ENCODE results near the gene BAAT. TPM values are rescaled to one million over a fixed set of nuclear protein-coding genes. Genes with fewer than 3 reads are reported as not detected.
"Not testable (repeated sequence)": the region's sequence is repeated elsewhere in the genome, so short reads cannot be mapped to it uniquely, and the experiment has no call there.

BAAT gene
- total and polyA plus RNA-seq, 2 donors: 0.06 TPM; not detected in 1

DNA sequence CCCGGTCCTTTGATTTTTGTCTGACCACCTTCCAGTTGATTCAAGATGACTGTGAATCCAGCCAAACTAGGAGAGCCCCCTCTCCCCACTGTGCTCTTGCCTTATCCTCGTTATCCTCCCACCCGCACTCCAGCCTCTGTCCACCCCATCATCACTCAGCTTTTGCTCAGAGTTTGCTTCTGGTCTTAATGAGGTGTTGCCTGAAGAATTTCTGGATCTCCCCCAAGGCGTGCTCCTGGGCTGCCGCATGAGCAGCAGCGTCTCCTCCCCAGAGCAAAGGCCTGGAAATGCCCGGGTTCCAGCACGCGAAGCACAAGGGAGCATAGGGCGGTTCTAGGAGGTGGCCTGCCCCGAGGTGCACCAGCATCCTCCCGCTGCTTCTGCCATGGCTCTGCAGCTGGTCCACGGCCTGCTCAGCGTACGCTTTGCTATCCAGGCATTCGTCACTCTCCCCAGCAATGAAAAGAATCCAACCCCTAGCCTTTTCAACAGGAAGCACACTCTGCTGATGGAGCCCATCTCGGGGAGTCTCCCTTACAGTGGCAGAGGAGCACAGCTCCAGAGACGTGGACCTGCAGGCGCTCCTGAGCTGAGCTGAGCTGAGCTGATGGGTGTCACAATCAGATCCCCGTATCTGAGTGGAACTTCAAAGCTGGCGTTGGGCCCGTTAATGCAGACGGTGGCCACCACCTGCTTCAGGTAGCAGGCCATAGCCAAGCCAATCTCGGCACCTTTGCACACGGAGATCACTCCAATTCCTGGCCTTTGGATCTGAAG lies 50.7 kb downstream of the BAAT start:
- H3K4me3 ChIP-seq (ENCODE audit: low read depth, low read length): no peak overlapping the region

DNA sequence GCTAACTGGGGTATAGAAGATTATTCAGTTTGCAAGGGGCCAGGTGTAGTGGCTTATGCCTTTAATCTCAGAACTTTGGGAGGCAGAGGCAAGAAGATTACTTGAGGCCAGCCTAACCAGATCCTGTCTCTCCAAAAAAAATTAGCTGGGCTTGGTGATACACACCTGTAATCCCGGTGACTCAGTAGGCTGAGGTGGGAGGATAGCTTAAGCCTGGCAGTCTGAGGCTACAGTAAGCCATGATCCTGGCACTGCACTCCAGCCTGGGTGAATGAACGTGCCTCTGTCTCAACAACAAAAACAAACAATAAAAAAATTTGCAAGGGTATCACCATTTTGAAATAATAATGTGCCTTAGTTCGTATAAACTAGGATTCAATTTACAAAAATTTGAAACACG lies 51.3 kb downstream of the BAAT start:
- no peaks in the 10 kb centered on the region for H3K36me3 ChIP-seq (ENCODE audit: insufficient read depth)
- 81% methylated on average over 4 of the region's 4 CpGs for WGBS
- H3K4me1 ChIP-seq (ENCODE audit: insufficient read depth): no peaks in the 10 kb centered on the region
- H3K4me3 ChIP-seq (ENCODE audit: low read depth, low read length): no peak overlapping the region
- DNase-seq (ENCODE audit: extremely low spot score): no peak
- H3K27ac ChIP-seq (ENCODE audit: low read depth): no peak overlapping the region

More for the DNA sequence above, 50.7 kb downstream of the BAAT start:
- 83% methylated on average over 25 of the region's 25 CpGs for WGBS
- Histone ChIP-seq H3K36me3 (ENCODE audit: insufficient read depth) (no peaks in the 10 kb centered on the region), H3K4me1 (ENCODE audit: insufficient read depth) (no peaks in the 10 kb centered on the region), H3K27ac (ENCODE audit: low read depth) (no peak overlapping the region)
- no peak for DNase-seq (ENCODE audit: extremely low spot score)

DNA sequence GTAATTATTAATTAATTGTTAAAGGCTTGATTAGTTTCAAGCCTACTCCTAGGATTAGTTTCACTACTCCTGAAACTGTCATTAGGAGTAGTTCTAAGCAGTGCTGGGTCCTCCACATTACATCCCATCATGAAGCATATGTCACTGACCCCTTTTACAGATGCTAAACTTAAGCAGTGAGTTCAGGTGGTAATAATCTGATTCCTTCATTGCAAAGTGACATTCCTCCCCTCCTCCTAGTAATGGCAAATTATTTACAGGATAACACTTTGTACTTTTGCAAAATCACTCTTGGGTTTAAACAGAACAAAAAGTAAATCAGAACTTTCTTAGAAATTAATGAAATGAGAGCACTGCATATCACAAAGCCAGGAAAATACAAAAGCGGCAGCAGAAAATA lies 52.4 kb downstream of the BAAT start:
- WGBS: 94% methylated on average over 1 of the region's 1 CpG

GRCh38 chr9:101327422-101327909 lies 57.3 kb downstream of the BAAT start:
- not testable (repeated sequence) for H3K36me3 ChIP-seq (ENCODE audit: insufficient read depth); DNase-seq (ENCODE audit: extremely low spot score); H3K4me1 ChIP-seq (ENCODE audit: insufficient read depth); H3K4me3 ChIP-seq (ENCODE audit: low read depth, low read length); H3K27ac ChIP-seq (ENCODE audit: low read depth)
- 60% methylated on average over 3 of the region's 3 CpGs for WGBS

More for the DNA sequence above, 52.4 kb downstream of the BAAT start:
- Histone ChIP-seq H3K4me1 (ENCODE audit: insufficient read depth) (no peaks in the 10 kb centered on the region), H3K36me3 (ENCODE audit: insufficient read depth) (no peaks in the 10 kb centered on the region), H3K4me3 (ENCODE audit: low read depth, low read length) (no peak overlapping the region), H3K27ac (ENCODE audit: low read depth) (no peak overlapping the region)
- no peak for DNase-seq (ENCODE audit: extremely low spot score)

DNA sequence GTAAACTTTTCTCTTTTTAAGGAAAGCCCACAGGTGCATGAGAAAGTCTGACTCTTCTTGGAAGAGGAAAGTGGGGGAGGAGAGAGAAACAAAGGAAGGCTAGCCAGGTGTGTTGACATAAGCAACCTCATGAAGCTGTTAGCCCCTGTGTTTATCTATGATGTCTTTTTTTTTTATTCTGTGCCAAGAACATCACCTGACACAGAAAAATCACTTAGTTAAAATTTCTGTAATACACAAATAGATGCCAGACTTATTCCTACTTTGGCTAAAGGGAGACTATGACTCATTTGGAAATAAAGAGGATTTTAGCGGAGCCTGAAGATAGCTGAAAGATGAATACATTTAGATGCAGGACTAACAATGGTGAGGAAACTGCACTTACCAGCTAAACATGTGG lies 58.3 kb downstream of the BAAT start:
- H3K27ac ChIP-seq (ENCODE audit: low read depth): no peak overlapping the region
- H3K4me3 ChIP-seq (ENCODE audit: low read depth, low read length): no peak overlapping the region
- no peaks in the 10 kb centered on the region for H3K4me1 ChIP-seq (ENCODE audit: insufficient read depth)
- no peak for DNase-seq (ENCODE audit: extremely low spot score)
- 72% methylated on average over 1 of the region's 1 CpG for WGBS
- no peaks in the 10 kb centered on the region for H3K36me3 ChIP-seq (ENCODE audit: insufficient read depth)

DNA sequence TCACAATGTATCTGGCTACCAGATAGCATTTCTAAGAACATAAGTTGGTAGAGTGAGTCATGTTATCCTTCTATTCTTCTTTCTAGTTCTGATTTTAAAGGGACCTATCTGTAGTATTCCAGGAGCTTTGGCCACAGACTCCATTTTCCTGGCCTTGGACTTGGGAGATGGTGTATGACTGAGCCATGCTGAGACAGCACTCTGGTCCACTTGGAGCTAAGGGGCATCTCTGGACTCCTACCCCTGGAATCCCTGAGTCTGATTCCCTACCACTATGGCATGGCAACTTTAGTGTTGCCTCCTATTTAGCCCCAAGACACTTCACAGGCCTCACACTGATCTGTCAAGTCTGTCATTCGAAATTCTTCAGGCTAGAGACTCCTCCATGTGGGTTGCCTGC lies 58.8 kb downstream of the BAAT start:
- 51% methylated on average over 1 of the region's 1 CpG for WGBS
- Histone ChIP-seq H3K27ac (ENCODE audit: low read depth) (no peak overlapping the region), H3K36me3 (ENCODE audit: insufficient read depth) (no peaks in the 10 kb centered on the region), H3K4me1 (ENCODE audit: insufficient read depth) (no peaks in the 10 kb centered on the region), H3K4me3 (ENCODE audit: low read depth, low read length) (no peak overlapping the region)
- DNase-seq (ENCODE audit: extremely low spot score): no peak

DNA sequence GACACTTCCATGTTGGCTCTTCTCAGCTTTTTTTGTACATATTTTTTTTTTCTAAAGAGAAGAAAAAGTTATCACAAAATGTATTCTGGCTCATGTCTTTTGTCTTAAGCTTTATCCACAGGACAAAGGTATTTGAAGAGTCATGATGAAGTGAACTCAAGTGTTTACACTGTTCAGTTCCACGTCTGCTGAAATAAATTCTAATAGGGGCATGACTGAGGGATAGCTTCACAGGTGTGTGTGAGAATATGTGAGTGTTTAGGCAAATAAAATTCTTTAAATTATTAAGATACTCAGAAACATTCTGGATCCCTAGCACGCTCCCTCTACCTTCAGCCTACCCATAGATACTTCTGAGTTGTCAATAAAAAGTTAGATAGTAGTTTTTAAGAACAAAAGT lies 59.8 kb downstream of the BAAT start:
- H3K4me3 ChIP-seq (ENCODE audit: low read depth, low read length): no peak overlapping the region
- no peak overlapping the region for H3K27ac ChIP-seq (ENCODE audit: low read depth)
- H3K4me1 ChIP-seq (ENCODE audit: insufficient read depth): no peaks in the 10 kb centered on the region
- H3K36me3 ChIP-seq (ENCODE audit: insufficient read depth): no peaks in the 10 kb centered on the region
- WGBS: 57% methylated on average over 2 of the region's 2 CpGs
- DNase-seq (ENCODE audit: extremely low spot score): no peak

DNA sequence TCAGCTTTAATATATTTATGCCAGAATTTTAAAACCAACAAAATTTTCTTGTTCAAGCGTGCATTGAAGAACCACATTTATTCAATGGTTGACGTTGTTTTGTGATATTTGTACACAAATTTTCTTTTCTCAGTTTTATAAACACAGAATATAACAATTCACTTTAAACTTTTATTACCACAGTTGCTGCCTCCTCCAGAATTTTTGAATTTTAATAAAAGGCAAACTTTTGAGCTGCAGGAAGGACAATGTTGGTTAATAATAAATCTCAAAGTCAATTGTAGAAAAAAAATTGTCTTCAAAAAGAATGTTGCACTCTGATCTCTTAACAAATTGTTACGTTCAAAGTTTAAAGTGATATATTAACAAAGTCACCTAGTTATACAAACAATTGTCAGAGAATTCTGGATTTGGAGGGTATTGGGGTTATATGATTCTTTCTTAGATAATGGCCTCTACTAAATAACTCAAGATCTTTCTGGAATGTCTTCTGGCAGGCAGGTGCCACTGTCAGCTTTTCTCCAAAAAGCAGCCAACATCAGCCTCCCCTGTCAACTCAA lies 60.5 kb downstream of the BAAT start:
- WGBS: 58% methylated on average over 3 of the region's 3 CpGs
- no peaks in the 10 kb centered on the region for H3K36me3 ChIP-seq (ENCODE audit: insufficient read depth)
- DNase-seq (ENCODE audit: extremely low spot score): no peak
- H3K4me3 ChIP-seq (ENCODE audit: low read depth, low read length): no peak overlapping the region
- H3K4me1 ChIP-seq (ENCODE audit: insufficient read depth): no peaks in the 10 kb centered on the region
- no peak overlapping the region for H3K27ac ChIP-seq (ENCODE audit: low read depth)

- H3K4me3 ChIP-seq (ENCODE audit: low read depth, low read length): no peak overlapping the region
- H3K36me3 ChIP-seq (ENCODE audit: insufficient read depth): no peaks in the 10 kb centered on the region
- DNase-seq (ENCODE audit: extremely low spot score): no peak
- H3K27ac ChIP-seq (ENCODE audit: low read depth): no peak overlapping the region
- WGBS: 84% methylated on average over 3 of the region's 3 CpGs
- H3K4me1 ChIP-seq (ENCODE audit: insufficient read depth): no peaks in the 10 kb centered on the region
Observed at GRCh38 chr9:101323129-101323528, 61.7 kb downstream of the BAAT start.

DNA sequence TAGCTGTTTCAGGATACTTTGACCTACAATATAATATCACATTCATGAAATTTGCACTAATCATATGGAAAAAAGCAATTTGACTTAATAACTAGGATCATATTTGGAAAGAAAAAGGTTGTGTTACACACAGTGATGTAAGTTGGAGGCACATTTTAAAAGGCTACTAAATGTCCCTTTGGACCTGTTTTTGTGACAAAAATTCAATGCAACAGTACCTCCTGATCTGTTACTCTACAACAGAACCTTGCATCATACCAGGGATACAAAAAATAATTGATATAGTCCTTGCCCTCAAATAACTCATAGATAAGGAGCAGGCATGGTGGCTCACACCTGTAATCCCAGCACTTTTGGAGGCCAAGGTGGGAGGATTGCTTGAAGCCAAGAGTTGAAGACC lies 67.1 kb downstream of the BAAT start:
- H3K4me1 ChIP-seq (ENCODE audit: insufficient read depth): no peaks in the 10 kb centered on the region
- no peak overlapping the region for H3K4me3 ChIP-seq (ENCODE audit: low read depth, low read length)
- no peaks in the 10 kb centered on the region for H3K36me3 ChIP-seq (ENCODE audit: insufficient read depth)
- no peak for DNase-seq (ENCODE audit: extremely low spot score)
- no peak overlapping the region for H3K27ac ChIP-seq (ENCODE audit: low read depth)

DNA sequence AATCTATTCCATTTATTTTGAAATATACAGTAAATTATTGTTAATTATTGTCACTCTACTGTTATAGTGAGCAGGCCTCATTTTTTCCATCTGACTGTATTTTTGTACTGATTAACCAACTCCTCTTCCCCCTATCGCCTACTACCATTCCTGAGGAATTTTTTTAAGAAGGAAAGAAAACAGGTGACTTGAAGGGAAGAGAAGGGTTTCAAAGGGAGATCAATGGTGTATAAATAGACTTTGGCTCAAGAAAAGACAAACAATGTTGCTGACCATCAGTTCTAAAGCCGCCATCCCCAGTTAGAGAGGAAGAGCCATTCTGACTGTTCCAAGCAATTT lies 69.7 kb downstream of the BAAT start:
- no peaks in the 10 kb centered on the region for H3K4me1 ChIP-seq (ENCODE audit: insufficient read depth)
- WGBS: 69% methylated on average over 2 of the region's 2 CpGs
- H3K4me3 ChIP-seq (ENCODE audit: low read depth, low read length): no peak overlapping the region
- no peaks in the 10 kb centered on the region for H3K36me3 ChIP-seq (ENCODE audit: insufficient read depth)
- no peak overlapping the region for H3K27ac ChIP-seq (ENCODE audit: low read depth)
- DNase-seq (ENCODE audit: extremely low spot score): no peak

DNA sequence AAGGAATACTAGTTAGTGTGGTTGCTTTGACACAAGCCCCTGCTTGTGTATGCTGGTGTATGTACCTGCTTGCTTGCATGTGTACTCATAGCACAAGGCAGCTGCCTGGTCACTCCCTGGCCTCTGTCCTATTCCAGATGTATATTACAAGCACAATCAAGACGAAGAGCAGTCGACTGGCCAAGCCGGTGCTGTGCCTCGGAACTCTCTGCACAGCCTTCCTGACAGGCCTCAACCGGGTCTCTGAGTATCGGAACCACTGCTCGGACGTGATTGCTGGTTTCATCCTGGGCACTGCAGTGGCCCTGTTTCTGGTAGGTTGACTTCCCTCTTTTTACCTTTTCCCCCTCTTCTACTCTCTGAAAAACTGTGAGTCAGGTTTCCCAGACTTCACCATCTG lies 72.1 kb downstream of the BAAT start:
- Histone ChIP-seq H3K4me1 (ENCODE audit: insufficient read depth) (no peaks in the 10 kb centered on the region), H3K4me3 (ENCODE audit: low read depth, low read length) (no peak overlapping the region), H3K27ac (ENCODE audit: low read depth) (no peak overlapping the region), H3K36me3 (ENCODE audit: insufficient read depth) (no peaks in the 10 kb centered on the region)
- 76% methylated on average over 8 of the region's 8 CpGs for WGBS
- no peak for DNase-seq (ENCODE audit: extremely low spot score)

DNA sequence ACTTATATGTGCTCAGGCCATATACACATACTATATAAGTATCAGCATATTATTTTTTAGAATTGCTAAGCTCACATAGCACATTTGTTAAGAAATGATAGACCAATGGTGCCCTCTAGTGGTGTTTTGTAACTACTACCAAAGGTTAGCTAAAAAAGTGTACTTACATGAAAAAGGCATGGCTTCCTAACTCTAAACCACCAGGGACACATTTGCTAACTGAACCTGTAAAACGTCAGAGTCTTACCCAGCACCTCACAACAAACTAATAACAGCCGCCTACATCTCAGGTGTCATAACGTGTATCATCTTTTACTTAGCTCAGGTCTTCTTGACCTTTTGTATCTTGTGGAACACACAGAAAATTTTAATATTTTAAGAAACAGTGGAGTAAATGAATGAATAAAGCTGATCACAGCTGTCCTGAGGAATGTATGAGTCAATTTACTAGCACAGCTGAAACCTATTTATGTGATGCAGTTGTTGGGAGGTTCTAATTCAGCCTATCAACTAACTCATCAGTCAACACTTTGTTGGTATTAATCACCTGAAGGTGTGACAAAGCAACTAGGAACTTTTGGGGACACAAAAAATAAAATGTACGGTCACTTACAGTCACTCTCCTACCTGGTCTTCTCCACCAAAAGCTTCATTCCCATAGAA lies 72.9 kb downstream of the BAAT start:
- peak; percentile 64 for DNase-seq (ENCODE audit: extremely low spot score)
- H3K27ac ChIP-seq (ENCODE audit: low read depth): no peak overlapping the region
- H3K4me1 ChIP-seq (ENCODE audit: insufficient read depth): no peaks in the 10 kb centered on the region
- 22% methylated on average over 4 of the region's 4 CpGs for WGBS
- no peak overlapping the region for H3K4me3 ChIP-seq (ENCODE audit: low read depth, low read length)
- no peaks in the 10 kb centered on the region for H3K36me3 ChIP-seq (ENCODE audit: insufficient read depth)

DNA sequence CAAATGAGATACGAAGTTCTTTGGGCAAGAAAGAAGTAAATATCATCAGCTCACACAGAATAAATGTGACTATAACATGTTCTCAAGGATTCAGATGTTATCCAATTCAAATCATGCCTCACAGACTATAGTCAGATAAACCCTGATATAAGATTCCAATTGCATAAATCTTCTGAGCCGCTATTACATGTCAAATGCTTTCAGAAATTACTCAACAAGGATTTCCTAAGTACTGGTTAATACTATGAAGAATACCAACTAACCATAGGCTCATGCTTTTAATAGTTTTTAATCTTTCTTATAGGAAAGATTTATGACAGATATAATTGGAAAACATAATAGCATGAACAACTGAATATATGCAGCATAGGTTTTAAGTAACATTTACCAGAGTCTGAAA lies 73.6 kb downstream of the BAAT start:
- 25% methylated on average over 2 of the region's 2 CpGs for WGBS
- Histone ChIP-seq H3K36me3 (ENCODE audit: insufficient read depth) (no peaks in the 10 kb centered on the region), H3K27ac (ENCODE audit: low read depth) (no peak overlapping the region), H3K4me3 (ENCODE audit: low read depth, low read length) (no peak overlapping the region), H3K4me1 (ENCODE audit: insufficient read depth) (no peaks in the 10 kb centered on the region)
- no peak for DNase-seq (ENCODE audit: extremely low spot score)

Data from urinary bladder (tissue), 4 donors.